Liver (tissue), 9 donors: ENCODE results near the gene ATP1B2. TPM values are rescaled to one million over a fixed set of nuclear protein-coding genes. Genes with fewer than 3 reads are reported as not detected.

Experiments used
- DNase-seq: peaks from one replicate; pipeline ENCODE4 v3.0.0-alpha.2; 2017; ENCODE audit warnings: low spot score
- H3K27ac ChIP-seq, 2 donors: one replicate each; pipeline ENCODE4 v1.7.0; 2013; ENCODE audit warnings: inconsistent platforms in 2 of 2, low read length in 2 of 2, control low read depth in 1 of 2, low read depth in 1 of 2, mild to moderate bottlenecking in 1 of 2
- H3K27me3 ChIP-seq, 4 donors: one replicate each; pipeline versions ENCODE4 v1.6.1 to v1.7.0; 2013; ENCODE audit warnings: low read length in 3 of 4, inconsistent platforms in 1 of 4, mild to moderate bottlenecking in 1 of 4, moderate library complexity in 1 of 4; ENCODE audit not compliant: control insufficient read depth in 4 of 4, insufficient read depth in 4 of 4
- H3K36me3 ChIP-seq, 4 donors: one replicate each; pipeline versions ENCODE4 v1.6.1 to v1.7.0; 2013; ENCODE audit warnings: low read length in 3 of 4, mild to moderate bottlenecking in 3 of 4, low read depth in 1 of 4, moderate library complexity in 1 of 4; ENCODE audit not compliant: control insufficient read depth in 4 of 4, insufficient read depth in 3 of 4
- H3K4me1 ChIP-seq, 4 donors: one replicate each; pipeline versions ENCODE4 v1.6.1 to v1.7.0; 2013; ENCODE audit warnings: low read length in 3 of 4, mild to moderate bottlenecking in 3 of 4, moderate library complexity in 1 of 4; ENCODE audit not compliant: control insufficient read depth in 4 of 4, insufficient read depth in 4 of 4
- H3K4me3 ChIP-seq, 3 donors: one replicate each; pipeline versions ENCODE4 v1.6.1 to v1.7.0; 2013; ENCODE audit warnings: low read length in 3 of 3, control low read depth in 1 of 3, low read depth in 1 of 3, mild to moderate bottlenecking in 1 of 3
- H3K9ac ChIP-seq, 2 donors: one replicate each; pipeline ENCODE4 v1.7.0; 2013; ENCODE audit warnings: low read length in 2 of 2, mild to moderate bottlenecking in 2 of 2, moderate library complexity in 2 of 2, control low read depth in 1 of 2, low read depth in 1 of 2
- H3K9me3 ChIP-seq, 4 donors: one replicate each; pipeline versions ENCODE4 v1.6.1 to v1.7.0; 2013; ENCODE audit warnings: low read length in 3 of 4; ENCODE audit not compliant: control insufficient read depth in 4 of 4
- ATF3 ChIP-seq: IDR thresholded peaks from 2 replicates; pipeline ENCODE4 v1.6.1; 2016; ENCODE audit warnings: antibody characterized with exemption
- CTCF ChIP-seq: fragments of 150-350 bp; IDR thresholded peaks from 2 replicates; pipeline ENCODE4 v1.5.1; 2017; ENCODE audit warnings: improper control_type of control experiment, low read depth, low read length; ENCODE audit not compliant: missing input control
- EGR1 ChIP-seq, 2 donors: IDR thresholded peaks; 2 replicates each; pipeline ENCODE4 v1.6.1; 2016 to 2018; ENCODE audit warnings: antibody characterized with exemption in 2 of 2, low read depth in 2 of 2
- FOXA1 ChIP-seq: IDR thresholded peaks from 2 replicates; pipeline ENCODE4 v1.6.1; 2016; ENCODE audit warnings: antibody characterized with exemption
- FOXA2 ChIP-seq: IDR thresholded peaks from 2 replicates; pipeline ENCODE4 v1.6.1; 2016; ENCODE audit warnings: antibody characterized with exemption
- GABPA ChIP-seq, 2 donors: IDR thresholded peaks in 1 of 2; conservative IDR thresholded peaks in 1 of 2; 2 replicates each; pipeline ENCODE4 v1.6.1; 2016; ENCODE audit warnings: antibody characterized with exemption in 2 of 2, mild to moderate bottlenecking in 1 of 2, moderate library complexity in 1 of 2
- HNF4A ChIP-seq, 2 donors: conservative IDR thresholded peaks; 2 replicates each; pipeline ENCODE4 v1.6.1; 2016; ENCODE audit warnings: antibody characterized with exemption in 2 of 2, mild to moderate bottlenecking in 2 of 2
- HNF4G ChIP-seq: IDR thresholded peaks from 2 replicates; pipeline ENCODE4 v1.6.1; 2016; ENCODE audit warnings: antibody characterized with exemption
- JUND ChIP-seq, 2 donors: IDR thresholded peaks; 2 replicates each; pipeline ENCODE4 v1.6.1; 2016; ENCODE audit warnings: antibody characterized with exemption in 2 of 2
- RAD21 ChIP-seq, 2 donors: IDR thresholded peaks; 2 replicates each; pipeline ENCODE4 v1.6.1; 2016; ENCODE audit warnings: antibody characterized with exemption in 2 of 2, mild to moderate bottlenecking in 2 of 2
- REST ChIP-seq: IDR thresholded peaks from 2 replicates; pipeline ENCODE4 v1.6.1; 2016; ENCODE audit warnings: antibody characterized with exemption, mild to moderate bottlenecking
- RXRA ChIP-seq, 2 donors: IDR thresholded peaks; 2 replicates each; pipeline ENCODE4 v1.6.1; 2017 to 2018; ENCODE audit warnings: antibody characterized with exemption in 2 of 2, mild to moderate bottlenecking in 1 of 2
- SP1 ChIP-seq: IDR thresholded peaks from 2 replicates; pipeline ENCODE4 v1.6.1; 2018; ENCODE audit warnings: antibody characterized with exemption, mild to moderate bottlenecking
- TAF1 ChIP-seq: conservative IDR thresholded peaks from 2 replicates; pipeline ENCODE4 v1.6.1; 2016; ENCODE audit warnings: antibody characterized with exemption, mild to moderate bottlenecking
- YY1 ChIP-seq: IDR thresholded peaks from 2 replicates; pipeline ENCODE4 v1.6.1; 2016; ENCODE audit warnings: antibody characterized with exemption, mild to moderate bottlenecking
- WGBS: extraction: QIAGEN DNeasy Blood & Tissue Kit; methylation state at CpG from one replicate; pipeline ENCODE4 v1.1.7; 2013; 5-methylcytosine and 5-hydroxymethylcytosine counted together
- polyA plus RNA-seq, 2 donors: library from polyadenylated mRNA; stranded (reverse) in 1 of 2; unstranded in 1 of 2; fragments of 200-250 nt in 1 of 2; fragments of >200 nt in 1 of 2; fragmentation: Nextera tagmentation in 1 of 2; extraction: Ambion mirVana in 1 of 2; gene quantifications; one replicate each; pipeline versions ENCODE4 v1.2.1 to v1.2.3, GENCODE V29; 2013 to 2015
- total RNA-seq, 2 donors: library from RNA; depleted of rRNA; stranded (reverse); fragments of >200 nt; gene quantifications; one replicate each; pipeline ENCODE4 v1.2.3, GENCODE V29; 2014
- TF ChIP-seq, protein P1 (sequence below): IDR thresholded peaks from 2 replicates; pipeline ENCODE4 v1.6.1; 2016; ENCODE audit warnings: antibody characterized with exemption
- donor health status: healthy.
- donor health status: healthy.
- donor health status: healthy.
- donor health status: healthy.
- donor health status: healthy.

The ATP1B2 gene
- total and polyA plus RNA-seq, 4 donors = 0.33 to 8.3 (median 2.0) TPM

GRCh38 chr17:7626956-7627249 is 23.8 kb upstream of the ATP1B2 start:
- peaks cover 0 to 1% (median 0%) of the 10 kb centered on the region in 4 donors for H3K36me3 ChIP-seq
- H3K4me3 ChIP-seq = peak overlapping the region; percentile 88 to 93 (median 92)
- 11% methylated on average over 6 of the region's 6 CpGs for WGBS
- peak overlapping the region; percentile 85 to 99 for H3K27ac ChIP-seq
- no peak for DNase-seq
- no peak for TF ChIP-seq ATF3
- TF ChIP-seq YY1 = no peak
- TF ChIP-seq JUND (IDR thresholded peaks at IDR 0.05) = no peak
- TF ChIP-seq REST = no peak
- no peak for TF ChIP-seq GABPA (IDR thresholded peaks at IDR 0.05 in 1 of 2, conservative IDR thresholded peaks at IDR 0.05 in 1 of 2)
- TF ChIP-seq, protein P1, sequence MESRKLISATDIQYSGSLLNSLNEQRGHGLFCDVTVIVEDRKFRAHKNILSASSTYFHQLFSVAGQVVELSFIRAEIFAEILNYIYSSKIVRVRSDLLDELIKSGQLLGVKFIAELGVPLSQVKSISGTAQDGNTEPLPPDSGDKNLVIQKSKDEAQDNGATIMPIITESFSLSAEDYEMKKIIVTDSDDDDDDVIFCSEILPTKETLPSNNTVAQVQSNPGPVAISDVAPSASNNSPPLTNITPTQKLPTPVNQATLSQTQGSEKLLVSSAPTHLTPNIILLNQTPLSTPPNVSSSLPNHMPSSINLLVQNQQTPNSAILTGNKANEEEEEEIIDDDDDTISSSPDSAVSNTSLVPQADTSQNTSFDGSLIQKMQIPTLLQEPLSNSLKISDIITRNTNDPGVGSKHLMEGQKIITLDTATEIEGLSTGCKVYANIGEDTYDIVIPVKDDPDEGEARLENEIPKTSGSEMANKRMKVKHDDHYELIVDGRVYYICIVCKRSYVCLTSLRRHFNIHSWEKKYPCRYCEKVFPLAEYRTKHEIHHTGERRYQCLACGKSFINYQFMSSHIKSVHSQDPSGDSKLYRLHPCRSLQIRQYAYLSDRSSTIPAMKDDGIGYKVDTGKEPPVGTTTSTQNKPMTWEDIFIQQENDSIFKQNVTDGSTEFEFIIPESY = no peak
- TF ChIP-seq CTCF = no peak
- peaks cover 13 to 58% (median 44%) of the 10 kb centered on the region in 4 donors for H3K4me1 ChIP-seq
- H3K9me3 ChIP-seq = no peaks in the 10 kb centered on the region
- H3K9ac ChIP-seq = peak overlapping the region; percentile 85 to 92
- H3K27me3 ChIP-seq = no peaks in the 10 kb centered on the region

GRCh38 chr17:7627250-7628121 is 23.2 kb upstream of the ATP1B2 start, which contains the start of gene SAT2:
SAT2 (minus strand) TSS chr17:7627821; CDS start chr17:7627635, 186 bp downstream.
- Histone ChIP-seq H3K27ac (peak within 1 kb of the TSS; percentile 85 to 99), H3K9me3 (no peaks in the 10 kb centered on the region), H3K27me3 (no peaks in the 10 kb centered on the region), H3K4me3 (peak within 1 kb of the TSS; percentile 88 to 93 (median 92)), H3K4me1 (peaks cover 17 to 64% (median 50%) of the 10 kb centered on the region in 4 donors), H3K36me3 (peaks cover 0 to 1% (median 0%) of the 10 kb centered on the region in 4 donors), H3K9ac (peak within 1 kb of the TSS; percentile 85 to 92)
- WGBS = under 1% methylated on average over 54 of the region's 54 CpGs
- peak; percentile 88 for DNase-seq
- peak in 1 of 2 donors; percentile 22 for TF ChIP-seq GABPA (IDR thresholded peaks at IDR 0.05 in 1 of 2, conservative IDR thresholded peaks at IDR 0.05 in 1 of 2)
- TF ChIP-seq JUND (IDR thresholded peaks at IDR 0.05) = peak; percentile 34 to 62
- TF ChIP-seq HNF4G = peak; percentile 72
- peak; percentile 67 to 91 for TF ChIP-seq EGR1 (IDR thresholded peaks at IDR 0.05; ENCODE audit: low read depth in 2 of 2)
- peak; percentile 87 for TF ChIP-seq SP1
- peak; percentile 90 to 92 for TF ChIP-seq HNF4A (conservative IDR thresholded peaks at IDR 0.05)
- peak; percentile 56 for TF ChIP-seq FOXA2
- TF ChIP-seq FOXA1 = peak; percentile 16
- TF ChIP-seq RXRA (IDR thresholded peaks at IDR 0.05) = peak; percentile 90 to 93
- TF ChIP-seq YY1 = peak; percentile 79
- no peak for TF ChIP-seq ATF3
- TF ChIP-seq RAD21 (IDR thresholded peaks at IDR 0.05) = peak; percentile 24 to 28
- no peak for TF ChIP-seq TAF1
- peak; percentile 84 for TF ChIP-seq REST
- TF ChIP-seq, protein P1 = peak; percentile 87
